SK-N-SH treated with all-trans-retinoic acid at 6 μM for 48 hours (cell line): ENCODE data around the gene KCNJ12.

ENCODE experiments used
- CSRNP3 ChIP-seq: fragments of 250-450 bp; sonication (Bioruptor Pico); IDR thresholded peaks from 2 replicates; pipeline ENCODE4 v1.5.1; 2021; ENCODE audit warnings: mild to moderate bottlenecking, moderate library complexity
- GLIS3 ChIP-seq: fragments of 250-450 bp; sonication (Bioruptor Pico); IDR thresholded peaks from 2 replicates; pipeline ENCODE4 v1.5.0; 2020; ENCODE audit warnings: mild to moderate bottlenecking, moderate library complexity
- ISL1 ChIP-seq: fragments of 250-450 bp; sonication (Bioruptor Pico); IDR thresholded peaks from 2 replicates; pipeline ENCODE4 v2.1.2; 2022; ENCODE audit warnings: mild to moderate bottlenecking, moderate library complexity
- PATZ1 ChIP-seq: fragments of 250-450 bp; sonication (Bioruptor Pico); IDR thresholded peaks from 2 replicates; pipeline ENCODE4 v1.8.0; 2020; ENCODE audit warnings: mild to moderate bottlenecking, moderate library complexity, borderline replicate concordance
- SNAI2 ChIP-seq: fragments of 250-450 bp; sonication (Bioruptor Pico); IDR thresholded peaks from 2 replicates; pipeline ENCODE4 v1.5.0; 2020; ENCODE audit warnings: mild to moderate bottlenecking, moderate library complexity
- ZFP30 ChIP-seq: fragments of 450-650 bp; formaldehyde crosslinking; IDR thresholded peaks from 2 replicates; pipeline ENCODE4 v1.5.0; 2022; ENCODE audit warnings: mild to moderate bottlenecking, moderate library complexity

- TF ChIP-seq ISL1 (CRISPR knock-in tag) = no peak
- no peak for TF ChIP-seq CSRNP3
- no peak for TF ChIP-seq SNAI2
- no peak for TF ChIP-seq GLIS3
- TF ChIP-seq PATZ1 = no peak
- TF ChIP-seq ZFP30 (CRISPR knock-in tag) = no peak
Observed at GRCh38 chr17:21425321-21425720, 49.2 kb downstream of the KCNJ12 start.
